Neuron (in vitro differentiated cells): ENCODE results near the gene MBD2.

Source experiments
- H2AFZ ChIP-seq: one replicate; pipeline ENCODE4 v1.6.1; 2013; ENCODE audit warnings: low read depth, mild to moderate bottlenecking, inconsistent platforms, low read length, moderate library complexity
- H3K27me3 ChIP-seq: one replicate; pipeline ENCODE4 v1.6.1; 2013; ENCODE audit warnings: low read length; ENCODE audit not compliant: insufficient read depth
- H3K36me3 ChIP-seq: one replicate; pipeline ENCODE4 v1.6.1; 2013; ENCODE audit warnings: low read length; ENCODE audit not compliant: insufficient read depth
- H3K4me1 ChIP-seq: one replicate; pipeline ENCODE4 v1.6.1; 2013; ENCODE audit warnings: low read length; ENCODE audit not compliant: insufficient read depth
- H3K4me3 ChIP-seq: 2 replicates; pipeline ENCODE4 v1.5.1; 2013; ENCODE audit warnings: mild to moderate bottlenecking, low read length, moderate library complexity
- H3K9me3 ChIP-seq: one replicate; pipeline ENCODE4 v1.6.1; 2013; ENCODE audit warnings: low read length

MBD2 gene

DNA sequence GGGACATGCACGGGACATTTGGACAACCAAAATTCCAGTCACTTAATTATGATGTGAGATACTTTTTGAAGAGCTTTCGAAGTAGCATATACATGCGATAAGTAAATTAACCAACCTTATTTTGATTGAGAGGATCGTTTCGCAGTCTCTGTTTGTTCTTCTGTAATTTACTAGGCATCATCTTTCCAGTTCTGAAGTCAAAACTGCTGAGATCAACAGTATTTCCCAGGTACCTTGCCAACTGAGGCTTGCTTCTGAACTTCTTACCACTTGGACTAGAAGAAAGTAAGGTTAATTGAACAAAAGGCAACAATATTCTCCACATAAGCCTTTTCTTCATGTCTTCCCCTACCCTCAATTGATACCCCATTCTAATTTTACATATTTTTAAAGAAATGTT lies 19.6 kb downstream of the MBD2 start:
- no peak overlapping the region for H3K4me3 ChIP-seq
- peaks cover 35% of the 10 kb centered on the region for H3K36me3 ChIP-seq
- H3K9me3 ChIP-seq, result peaks cover 4% of the 10 kb centered on the region
- no peaks in the 10 kb centered on the region for H3K27me3 ChIP-seq
- H3K4me1 ChIP-seq, result no peaks in the 10 kb centered on the region
- no peak overlapping the region for H2AFZ ChIP-seq

GRCh38 chr18:54203914-54204313 lies 20.6 kb downstream of the MBD2 start:
- Histone ChIP-seq H3K9me3 (peaks cover 4% of the 10 kb centered on the region), H3K4me3 (no peak overlapping the region), H3K27me3 (no peaks in the 10 kb centered on the region), H2AFZ (no peak overlapping the region), H3K4me1 (no peaks in the 10 kb centered on the region), H3K36me3 (peaks cover 35% of the 10 kb centered on the region)

- Histone ChIP-seq H3K9me3 (peaks cover 4% of the 10 kb centered on the region), H3K36me3 (peaks cover 35% of the 10 kb centered on the region), H3K4me1 (no peaks in the 10 kb centered on the region), H3K27me3 (no peaks in the 10 kb centered on the region), H3K4me3 (no peak overlapping the region), H2AFZ (no peak overlapping the region)
Observed at GRCh38 chr18:54202851-54203250, 21.6 kb downstream of the MBD2 start.

- H3K36me3 ChIP-seq, result peaks cover 18% of the 10 kb centered on the region
- no peak overlapping the region for H3K4me3 ChIP-seq
- no peaks in the 10 kb centered on the region for H3K4me1 ChIP-seq
- no peak overlapping the region for H2AFZ ChIP-seq
- H3K27me3 ChIP-seq, result no peaks in the 10 kb centered on the region
- peaks cover 3% of the 10 kb centered on the region for H3K9me3 ChIP-seq
Observed at GRCh38 chr18:54197747-54198411, 26.6 kb downstream of the MBD2 start.

GRCh38 chr18:54193786-54194185 lies 30.7 kb downstream of the MBD2 start:
- no peaks in the 10 kb centered on the region for H3K9me3 ChIP-seq
- H2AFZ ChIP-seq, result no peak overlapping the region
- no peaks in the 10 kb centered on the region for H3K4me1 ChIP-seq
- no peaks in the 10 kb centered on the region for H3K27me3 ChIP-seq
- no peak overlapping the region for H3K4me3 ChIP-seq
- H3K36me3 ChIP-seq, result no peaks in the 10 kb centered on the region

DNA sequence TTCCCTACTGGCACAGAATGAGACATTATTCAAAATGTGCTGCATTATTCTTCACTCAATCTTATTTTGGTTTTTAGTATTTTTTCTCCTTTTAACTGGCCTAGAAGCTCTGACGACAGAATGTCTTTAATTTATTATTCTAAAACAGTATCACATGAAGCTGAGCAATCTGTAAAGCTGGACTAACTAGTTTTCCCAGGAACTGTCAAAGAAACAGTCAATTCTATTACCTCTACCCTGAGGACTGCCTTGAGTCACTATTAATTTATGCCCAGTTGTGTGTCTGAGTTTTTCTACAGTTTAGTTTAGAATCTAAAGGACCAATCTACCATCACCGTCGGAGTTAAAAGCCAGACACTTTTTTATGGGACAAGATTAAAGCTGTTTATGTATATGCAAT lies 31.6 kb downstream of the MBD2 start:
- H2AFZ ChIP-seq, result no peak overlapping the region

DNA sequence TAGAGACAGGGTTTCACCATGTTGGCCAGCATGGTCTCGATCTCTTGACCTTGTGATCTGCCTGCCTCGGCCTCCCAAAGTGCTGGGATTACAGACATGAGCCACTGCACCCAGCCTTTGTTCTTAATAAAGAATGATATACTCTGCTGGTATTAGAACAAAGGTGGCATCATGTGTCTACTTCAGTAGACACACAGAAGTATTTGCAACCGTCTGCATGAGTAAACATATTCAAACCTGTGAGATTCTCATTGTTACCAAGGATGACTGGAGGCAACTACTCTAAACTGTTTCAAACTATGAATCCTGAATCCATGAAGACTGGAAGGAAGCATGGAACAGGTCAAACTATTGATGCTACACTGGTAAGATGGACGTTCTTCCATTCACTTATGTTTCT lies 32.1 kb downstream of the MBD2 start:
- Histone ChIP-seq H3K4me1 (no peaks in the 10 kb centered on the region), H3K36me3 (peaks cover 6% of the 10 kb centered on the region), H3K27me3 (no peaks in the 10 kb centered on the region), H2AFZ (no peak overlapping the region), H3K4me3 (no peak overlapping the region), H3K9me3 (no peaks in the 10 kb centered on the region)

More for the DNA sequence above, 31.6 kb downstream of the MBD2 start:
- Histone ChIP-seq H3K27me3 (no peaks in the 10 kb centered on the region), H3K9me3 (no peaks in the 10 kb centered on the region), H3K36me3 (peaks cover 1% of the 10 kb centered on the region), H3K4me3 (no peak overlapping the region), H3K4me1 (no peaks in the 10 kb centered on the region)

GRCh38 chr18:54191352-54191751 lies 33.1 kb downstream of the MBD2 start:
- Histone ChIP-seq H3K9me3 (no peaks in the 10 kb centered on the region), H3K4me3 (no peak overlapping the region), H2AFZ (no peak overlapping the region), H3K4me1 (no peaks in the 10 kb centered on the region), H3K36me3 (peaks cover 7% of the 10 kb centered on the region), H3K27me3 (no peaks in the 10 kb centered on the region)

- Histone ChIP-seq H3K4me1 (peaks cover 5% of the 10 kb centered on the region), H2AFZ (no peak overlapping the region), H3K4me3 (no peak overlapping the region), H3K36me3 (peaks cover 9% of the 10 kb centered on the region), H3K9me3 (no peaks in the 10 kb centered on the region), H3K27me3 (no peaks in the 10 kb centered on the region)
Observed at GRCh38 chr18:54187372-54187771, 37.1 kb downstream of the MBD2 start.

DNA sequence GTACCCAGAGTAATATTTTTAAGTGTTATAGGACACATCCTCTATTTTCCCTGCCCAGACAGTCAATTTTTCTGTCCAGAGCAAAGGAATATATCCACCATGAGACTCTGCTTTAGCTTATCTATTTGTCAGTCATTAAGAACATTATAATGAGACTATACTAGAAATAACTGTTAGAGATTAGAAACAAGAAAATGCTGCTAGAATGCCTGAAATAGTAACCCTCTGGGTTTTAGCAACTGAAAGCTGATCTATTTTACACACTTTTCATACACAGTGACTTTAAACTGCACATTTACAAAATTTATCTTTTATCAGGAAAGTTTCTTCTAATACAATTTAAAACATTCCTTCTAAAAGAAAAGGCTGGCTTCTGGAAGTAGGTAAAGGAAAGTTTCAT lies 39.6 kb downstream of the MBD2 start:
- H3K27me3 ChIP-seq, result no peaks in the 10 kb centered on the region
- no peaks in the 10 kb centered on the region for H3K9me3 ChIP-seq
- H3K4me1 ChIP-seq, result peaks cover 5% of the 10 kb centered on the region
- no peak overlapping the region for H2AFZ ChIP-seq
- H3K4me3 ChIP-seq, result no peak overlapping the region
- H3K36me3 ChIP-seq, result peaks cover 10% of the 10 kb centered on the region

GRCh38 chr18:54183390-54183789 lies 41.1 kb downstream of the MBD2 start:
- no peak overlapping the region for H3K4me3 ChIP-seq
- no peaks in the 10 kb centered on the region for H3K27me3 ChIP-seq
- H3K9me3 ChIP-seq, result no peaks in the 10 kb centered on the region
- H2AFZ ChIP-seq, result no peak overlapping the region
- H3K36me3 ChIP-seq, result peaks cover 10% of the 10 kb centered on the region
- peaks cover 5% of the 10 kb centered on the region for H3K4me1 ChIP-seq

GRCh38 chr18:54181856-54182602 lies 42.4 kb downstream of the MBD2 start:
- Histone ChIP-seq H3K27me3 (no peaks in the 10 kb centered on the region), H3K4me1 (peaks cover 5% of the 10 kb centered on the region), H2AFZ (no peak overlapping the region), H3K9me3 (no peaks in the 10 kb centered on the region), H3K4me3 (no peak overlapping the region), H3K36me3 (peaks cover 3% of the 10 kb centered on the region)

DNA sequence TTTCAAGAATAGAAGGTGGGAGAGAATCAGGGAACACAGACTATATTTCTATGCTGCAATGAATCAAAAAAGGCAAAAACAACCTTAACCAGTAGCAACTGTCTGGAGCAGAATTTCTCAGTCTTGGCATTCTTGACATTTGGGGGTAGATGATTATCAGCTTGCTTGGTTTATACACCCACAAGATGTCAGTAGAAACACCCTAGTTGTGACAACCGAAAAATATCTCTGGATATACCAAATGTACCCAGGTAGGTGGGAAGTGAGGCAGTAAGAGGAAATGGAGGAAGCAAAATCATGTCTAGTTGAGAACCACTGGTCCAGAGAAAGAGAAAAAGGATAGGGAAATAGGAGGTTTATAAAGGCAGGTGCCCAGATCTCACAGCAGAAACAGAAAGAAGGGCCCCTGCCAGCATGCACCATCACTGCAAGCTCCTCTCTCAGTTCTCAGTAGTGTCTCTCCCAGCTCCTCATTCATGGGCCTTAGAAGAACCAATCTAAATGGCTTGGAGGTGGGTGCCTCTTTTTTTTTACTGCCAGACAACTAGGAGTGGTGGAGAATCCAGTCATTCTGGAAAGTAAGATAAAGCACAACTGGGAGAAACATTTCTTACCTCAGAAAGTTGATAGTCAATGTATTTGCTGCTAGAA lies 50.4 kb downstream of the MBD2 start:
- Histone ChIP-seq H3K9me3 (no peaks in the 10 kb centered on the region), H3K36me3 (no peaks in the 10 kb centered on the region), H3K4me3 (no peak overlapping the region), H2AFZ (no peak overlapping the region), H3K4me1 (peaks cover 6% of the 10 kb centered on the region), H3K27me3 (no peaks in the 10 kb centered on the region)
